Kidney glomerular epithelial cell (primary cell): Measurements from ENCODE around the gene EHMT1.

Experiments
- DNase-seq: peaks from one replicate; lab custom pipeline; 2025; lab: John Stamatoyannopoulos, UW

EHMT1 gene

DNA sequence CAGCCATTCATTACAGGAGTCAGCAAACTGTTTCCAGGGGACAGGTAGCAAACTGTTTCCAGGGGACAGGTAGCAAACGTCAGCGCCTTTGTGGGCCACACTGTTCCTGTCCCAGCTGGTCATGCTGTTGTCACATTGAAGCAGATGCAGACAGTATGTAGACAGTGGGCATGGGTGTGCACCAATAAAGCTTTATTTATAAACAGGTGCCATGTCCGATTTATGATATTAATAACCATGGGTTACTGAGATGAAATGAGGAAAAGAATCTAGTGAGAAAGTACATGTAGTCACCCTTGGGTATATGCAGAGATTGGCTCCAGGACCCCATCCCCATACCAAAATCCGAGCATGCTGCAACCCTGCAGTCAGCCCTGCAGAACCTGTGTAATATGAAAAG lies 122.5 kb downstream of the EHMT1 start:
- DNase-seq = no peak

DNA sequence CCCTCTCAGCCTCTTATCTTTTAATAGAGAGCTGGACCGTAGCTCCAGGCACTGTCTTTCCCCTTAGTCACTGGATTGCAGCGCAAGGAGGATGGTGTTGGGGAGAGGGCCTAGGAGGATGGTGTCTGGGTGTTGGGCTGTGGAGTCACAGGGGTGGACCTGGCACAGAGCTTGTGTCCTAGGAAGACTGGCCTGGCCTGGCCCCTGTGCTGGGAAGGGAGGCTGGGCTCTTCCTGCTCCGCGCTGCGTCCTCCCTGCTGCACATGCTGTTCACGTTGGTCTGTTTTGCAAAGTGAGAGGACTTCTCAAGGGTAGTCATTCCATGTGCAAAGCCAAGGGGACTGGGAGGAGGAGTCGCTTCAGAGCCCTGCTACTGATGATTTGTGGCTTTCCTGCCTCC lies 123.9 kb downstream of the EHMT1 start:
- no peak for DNase-seq

DNA sequence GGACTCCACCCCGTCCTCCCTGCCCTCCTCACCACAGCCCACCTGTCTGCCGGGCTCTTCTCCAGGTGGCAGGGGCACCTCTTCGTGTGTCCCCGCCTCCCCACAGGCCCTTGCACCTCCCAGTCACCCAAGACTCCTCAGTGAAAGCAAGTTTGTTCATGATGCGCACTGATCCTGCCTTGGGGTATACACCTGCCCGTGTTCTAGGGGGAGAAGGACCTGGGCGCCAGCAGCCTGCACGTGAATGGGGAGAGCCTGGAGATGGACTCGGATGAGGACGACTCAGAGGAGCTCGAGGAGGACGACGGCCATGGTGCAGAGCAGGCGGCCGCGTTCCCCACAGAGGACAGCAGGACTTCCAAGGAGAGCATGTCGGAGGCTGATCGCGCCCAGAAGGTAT lies 124.9 kb downstream of the EHMT1 start:
- DNase-seq = no peak

- no peak for DNase-seq
Measured at GRCh38 chr9:137744632-137745183, 125.9 kb downstream of the EHMT1 start.

DNA sequence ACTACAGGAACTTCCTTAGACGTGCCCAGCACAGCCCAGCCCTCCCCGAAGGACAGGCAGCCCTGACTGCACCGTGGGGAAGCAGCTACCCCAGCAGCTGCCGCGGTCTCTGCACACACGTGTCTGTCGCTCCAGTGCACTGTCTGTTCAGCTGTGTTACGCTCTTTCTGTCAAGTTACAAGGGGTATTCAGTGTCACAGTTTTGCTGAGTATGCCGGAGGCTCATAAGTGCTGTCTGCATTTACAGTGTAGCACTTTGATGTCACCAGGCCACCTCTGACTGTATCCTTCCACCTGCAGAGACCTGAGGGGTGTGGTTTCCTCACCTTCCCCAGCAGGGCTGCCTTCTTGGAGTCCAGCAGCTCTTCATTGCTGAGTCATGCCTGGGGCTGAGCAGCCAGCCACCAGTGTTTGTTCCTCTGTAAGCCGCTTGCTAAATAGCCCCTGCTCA lies 126.8 kb downstream of the EHMT1 start:
- DNase-seq = no peak

DNA sequence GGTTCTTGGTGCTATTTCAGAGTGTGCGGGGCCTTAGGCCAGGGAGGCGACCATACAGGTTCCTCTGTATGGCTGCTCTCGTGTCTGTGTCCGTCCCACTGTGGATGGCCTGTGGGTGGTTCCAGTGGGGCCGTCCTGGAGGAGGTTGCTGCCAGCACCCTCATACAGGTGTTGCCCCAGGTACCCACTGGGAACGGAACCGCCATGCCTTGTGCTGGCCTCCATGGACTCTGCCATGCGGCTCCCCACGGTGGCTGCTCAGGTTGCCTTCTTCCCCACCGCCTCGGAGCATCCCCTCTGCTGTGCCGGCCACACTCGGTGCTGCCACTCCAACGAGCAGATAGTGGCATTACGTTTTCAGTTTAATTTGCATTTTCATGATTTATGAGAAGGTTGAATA lies 129.5 kb downstream of the EHMT1 start:
- DNase-seq = no peak

GRCh38 chr9:137748741-137749140 lies 129.9 kb downstream of the EHMT1 start:
- no peak for DNase-seq

- no peak for DNase-seq
Measured at GRCh38 chr9:137749511-137749910, 130.7 kb downstream of the EHMT1 start.

DNA sequence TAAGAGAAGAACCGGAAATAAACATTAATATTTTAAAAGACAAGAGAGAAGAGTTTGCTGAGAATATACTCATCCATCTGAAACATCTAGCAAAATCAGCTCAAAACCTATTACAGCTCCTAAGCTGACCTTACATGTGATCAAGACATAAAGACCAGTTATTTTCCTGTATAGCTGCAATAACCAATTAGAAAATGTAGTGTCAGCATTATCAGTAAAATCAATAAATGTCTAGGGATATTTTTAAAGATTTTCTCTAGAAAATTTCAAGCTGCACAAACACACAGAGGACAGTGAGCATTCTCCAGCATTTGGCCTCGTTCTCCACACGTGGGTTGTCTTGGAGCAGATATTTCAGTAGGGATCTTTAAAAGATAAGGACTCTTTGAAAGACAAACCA lies 131.2 kb downstream of the EHMT1 start:
- DNase-seq = no peak

GRCh38 chr9:137750566-137750965 lies 131.8 kb downstream of the EHMT1 start:
- no peak for DNase-seq

DNA sequence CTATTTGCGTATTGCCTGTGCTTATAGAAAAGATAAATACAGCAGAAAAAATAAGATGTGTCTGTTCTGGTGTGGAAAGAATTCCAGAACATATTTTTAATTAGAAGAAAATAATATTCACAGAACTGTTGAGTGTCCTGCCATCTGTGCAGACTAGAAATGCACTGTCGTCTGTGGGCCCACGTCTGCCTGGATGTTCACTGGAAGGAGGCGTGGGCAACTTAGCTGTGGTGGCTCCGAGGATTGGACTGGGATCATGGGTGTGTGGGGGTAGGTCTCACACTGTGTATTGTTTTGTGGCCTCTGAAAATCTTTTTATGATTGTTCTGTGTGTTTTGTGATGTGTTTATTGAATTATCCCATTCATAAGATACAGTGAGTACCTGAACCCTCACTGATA lies 132.8 kb downstream of the EHMT1 start:
- no peak for DNase-seq

GRCh38 chr9:137752426-137752825 lies 133.6 kb downstream of the EHMT1 start:
- DNase-seq = no peak

DNA sequence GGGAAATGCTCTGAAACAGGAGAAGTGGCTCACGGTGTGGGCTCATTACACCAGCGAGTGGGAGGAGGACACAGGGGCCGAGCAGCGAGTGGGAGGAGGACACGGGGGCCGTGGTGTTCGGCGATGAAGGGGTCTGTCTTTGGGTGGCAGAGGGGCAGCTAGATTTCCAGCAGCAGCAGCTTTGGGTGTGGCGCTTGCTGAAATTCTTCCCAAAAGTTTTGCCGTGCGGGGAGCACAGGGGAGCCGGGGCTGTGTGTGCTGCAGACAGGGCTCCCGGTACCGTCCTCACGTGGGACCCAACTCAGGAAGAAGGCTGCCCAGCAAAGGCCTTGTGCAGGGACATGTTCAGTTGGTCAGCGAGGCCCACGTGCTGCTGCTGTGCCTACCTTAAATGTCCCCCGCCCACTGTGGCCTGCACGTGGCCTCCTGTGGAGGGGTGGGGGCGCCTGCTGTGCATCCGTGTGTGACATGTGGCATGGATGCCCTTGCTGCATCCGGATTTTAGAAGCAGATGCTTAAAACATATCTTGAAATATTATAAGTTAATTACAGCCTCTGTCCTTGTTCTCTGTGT lies 134.5 kb downstream of the EHMT1 start:
- no peak for DNase-seq

DNA sequence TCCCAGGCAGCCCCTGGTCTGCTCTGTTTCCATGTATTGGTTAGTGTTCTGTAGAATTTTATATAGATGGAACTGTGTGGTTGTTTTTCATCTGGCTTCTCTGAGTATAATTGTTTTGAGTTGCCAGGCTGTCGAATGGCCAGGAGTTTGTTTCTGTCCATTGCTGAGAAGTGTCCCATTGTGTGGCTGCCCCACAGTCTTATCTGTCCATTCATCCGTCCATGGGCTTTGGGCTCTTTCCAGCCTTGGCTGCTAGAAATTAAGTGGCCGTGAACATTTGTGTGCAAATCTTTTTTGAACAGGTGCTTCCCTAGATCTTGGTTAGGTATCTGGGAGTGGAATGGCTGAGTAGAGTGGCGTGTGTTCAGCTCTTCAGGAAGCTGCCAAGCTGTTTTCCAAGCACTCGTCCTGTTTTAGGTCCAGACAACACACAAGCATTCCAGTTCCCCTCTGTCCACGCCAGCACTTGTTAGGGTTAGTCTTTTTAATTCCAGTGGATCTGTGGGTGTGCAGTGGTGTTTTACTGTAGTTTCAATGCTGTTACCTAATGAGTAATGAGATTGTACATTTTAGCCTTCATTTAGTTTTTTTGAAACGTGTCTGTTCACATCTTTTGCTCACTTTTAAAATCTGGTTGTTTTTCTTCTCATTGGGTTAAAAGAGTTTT lies 136.6 kb downstream of the EHMT1 start:
- DNase-seq = no peak

DNA sequence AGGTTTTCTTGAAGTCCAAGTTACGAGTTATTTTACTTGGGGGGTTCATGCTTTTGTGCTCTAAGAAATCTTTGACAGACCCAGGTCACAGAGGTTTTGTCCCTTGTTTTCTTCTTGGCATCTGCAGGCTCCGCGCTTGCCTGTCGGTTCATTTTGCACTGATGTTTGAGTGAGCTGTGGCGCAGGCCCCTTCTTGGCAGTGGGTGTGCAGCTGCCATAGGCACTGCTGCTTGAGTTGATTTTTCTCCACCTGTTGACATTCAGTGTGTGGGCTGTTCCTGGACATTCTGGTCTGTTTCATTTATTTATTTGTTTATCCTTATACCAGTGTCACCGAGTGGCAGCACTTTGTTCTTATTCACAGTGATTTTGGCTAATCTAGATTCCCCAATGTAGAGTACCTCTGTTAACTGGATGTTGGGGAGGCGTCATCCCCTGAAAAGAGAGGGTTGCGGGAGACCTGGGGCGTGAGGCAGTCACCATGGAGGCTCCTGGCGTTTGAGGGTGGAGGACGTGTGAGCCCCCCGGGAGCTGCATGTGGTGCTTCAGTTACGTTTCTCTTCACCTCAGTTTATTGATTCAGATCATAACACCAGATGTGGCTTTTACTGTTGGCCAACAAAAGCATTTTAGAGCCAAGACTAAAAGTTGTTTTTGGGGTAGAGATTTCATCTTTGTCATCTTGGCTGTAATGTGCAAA lies 137.4 kb downstream of the EHMT1 start:
- no peak for DNase-seq

DNA sequence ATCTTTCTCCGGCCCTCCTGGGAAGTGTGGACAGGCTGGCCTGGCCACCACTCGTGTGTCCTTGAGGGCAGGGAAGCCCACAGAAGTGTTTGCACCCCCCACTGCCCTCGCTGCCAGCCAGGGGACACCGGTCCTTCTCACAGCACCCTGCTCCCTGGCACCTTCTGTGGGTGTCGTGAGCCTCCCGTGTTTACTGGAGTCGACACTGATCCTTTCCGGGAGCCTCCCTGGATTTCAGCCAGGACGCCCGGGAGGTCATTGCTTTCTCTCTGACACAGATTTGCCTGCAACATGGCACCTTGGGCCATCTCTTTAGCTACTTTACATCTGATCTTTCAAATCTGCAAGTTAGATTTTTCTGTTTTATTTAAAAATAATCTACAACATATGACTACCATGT lies 138.3 kb downstream of the EHMT1 start:
- no peak for DNase-seq

GRCh38 chr9:137757613-137758029 lies 138.8 kb downstream of the EHMT1 start:
- DNase-seq = peak; percentile 15

DNA sequence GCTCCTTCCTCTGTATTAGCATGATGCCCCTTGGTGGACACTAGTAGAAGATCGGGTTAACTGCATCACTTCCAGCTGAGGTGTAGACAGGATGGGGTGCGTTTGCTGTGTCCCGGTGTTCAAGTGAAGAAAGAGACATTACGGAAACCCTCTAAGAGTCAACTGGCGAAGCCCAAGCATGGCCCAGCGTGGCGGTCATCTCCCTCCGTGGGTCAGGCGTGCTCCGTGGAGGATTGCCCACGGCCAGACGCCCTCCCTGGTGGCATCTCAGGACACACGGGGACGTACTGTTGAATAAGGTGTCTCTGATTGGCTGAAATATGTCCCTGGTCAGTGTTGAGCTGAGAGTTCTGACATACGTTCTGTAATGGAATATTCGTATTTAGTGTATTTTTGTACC lies 139.3 kb downstream of the EHMT1 start:
- no peak for DNase-seq

DNA sequence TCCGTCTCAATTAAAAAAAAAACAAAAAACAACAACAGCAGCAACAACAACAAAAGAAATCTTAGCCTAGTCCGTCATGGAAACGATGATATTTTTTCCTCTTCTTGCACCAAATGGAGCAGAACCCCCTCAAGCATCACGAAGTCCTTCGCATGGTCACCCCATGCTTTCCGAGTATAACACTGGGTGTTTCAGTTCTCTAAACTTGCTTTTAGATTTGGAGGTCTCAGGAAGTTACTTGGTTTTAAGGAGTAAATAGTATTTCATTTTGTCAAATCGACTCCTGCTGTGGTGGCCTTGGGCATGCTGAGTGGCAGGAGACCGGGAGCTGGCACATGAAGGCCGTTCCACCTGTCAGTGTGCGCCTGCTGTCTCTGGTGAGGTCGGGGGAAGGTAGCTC lies 140.3 kb downstream of the EHMT1 start:
- DNase-seq = no peak

- DNase-seq = no peak
Measured at GRCh38 chr9:137759649-137760321, 141.0 kb downstream of the EHMT1 start.

DNA sequence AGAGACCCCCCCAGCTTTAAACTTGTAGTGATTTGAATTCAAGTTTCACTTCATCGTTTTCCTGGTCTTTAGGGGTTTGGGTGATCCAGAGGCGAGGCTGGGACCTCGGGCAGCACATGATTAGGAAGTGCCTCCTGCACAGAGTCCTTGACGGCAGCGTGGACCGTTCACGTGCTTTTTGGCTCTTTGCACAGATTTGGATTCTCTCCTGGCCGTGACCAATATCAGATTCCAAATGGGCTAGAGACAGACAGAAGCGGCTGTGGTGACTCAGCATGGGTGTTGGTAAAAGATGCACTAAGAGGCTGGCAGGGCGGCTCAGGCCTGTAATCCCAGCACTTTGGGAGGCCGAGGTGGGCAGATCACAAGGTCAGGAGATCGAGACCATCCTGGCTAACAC lies 141.6 kb downstream of the EHMT1 start:
- DNase-seq = no peak

DNA sequence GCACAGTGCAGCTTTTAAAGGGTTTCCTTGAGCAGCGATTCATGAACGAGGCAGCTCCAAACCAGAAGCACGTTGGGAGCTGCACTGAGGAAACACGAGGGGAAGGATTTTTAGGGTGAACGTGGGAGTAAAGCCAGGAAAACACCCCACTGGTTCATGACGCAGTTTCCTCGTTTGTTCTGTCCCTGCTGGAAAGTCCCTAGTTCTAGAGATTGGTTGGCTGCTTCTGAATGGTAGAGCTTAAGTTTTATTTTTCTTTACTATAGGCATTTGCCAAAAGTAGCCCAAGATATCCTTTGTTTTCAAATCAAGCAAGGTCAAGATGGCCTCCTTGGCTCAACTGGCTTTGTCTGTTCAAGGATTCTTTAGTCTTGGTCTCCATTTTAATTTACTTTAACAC lies 142.2 kb downstream of the EHMT1 start:
- DNase-seq = no peak

- no peak for DNase-seq
Measured at GRCh38 chr9:137761793-137762192, 143.0 kb downstream of the EHMT1 start.
